GM18861 (cell line): ENCODE measurements around the gene NMT1.
A peak's percentile ranks its signal among the peaks of the same experiment; 100 is the strongest.

Experiments
- ATAC-seq: cut with Tn5 transposase; IDR thresholded peaks from one replicate; pipeline ENCODE4 v1.9.1; 2021; ENCODE audit not compliant: unreplicated experiment

NMT1 gene

GRCh38 chr17:45060797-45061605 is at the start of gene NMT1:
Gene NMT1, plus strand, starts transcription at chr17:45061317. Its CDS starts 13 bp downstream, at chr17:45061330.
- ATAC-seq = peak; percentile 84

GRCh38 chr17:45011767-45012166 is 49.4 kb upstream of the NMT1 start:
- no peak for ATAC-seq

- no peak for ATAC-seq
Observed at GRCh38 chr17:45013021-45013997, 47.8 kb upstream of the NMT1 start.

DNA sequence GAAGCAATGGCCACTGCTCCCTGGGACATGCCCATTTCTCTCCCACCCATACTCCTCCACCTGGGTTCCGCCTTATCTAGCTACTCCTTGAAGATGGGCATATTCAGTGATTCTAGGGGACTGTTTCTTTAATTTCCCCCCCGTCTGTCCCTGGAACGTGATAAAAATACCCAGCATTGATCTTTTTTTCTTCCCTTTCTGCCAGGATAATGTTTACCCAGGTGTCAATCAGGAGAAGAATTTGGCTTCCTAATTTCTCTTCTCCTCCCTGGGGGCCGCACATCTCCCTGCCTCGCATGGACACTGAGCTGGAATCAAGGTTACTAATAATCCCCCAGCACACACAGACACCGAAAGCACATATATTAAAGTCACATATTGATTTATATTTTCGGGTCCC is 44.9 kb upstream of the NMT1 start:
- no peak for ATAC-seq

DNA sequence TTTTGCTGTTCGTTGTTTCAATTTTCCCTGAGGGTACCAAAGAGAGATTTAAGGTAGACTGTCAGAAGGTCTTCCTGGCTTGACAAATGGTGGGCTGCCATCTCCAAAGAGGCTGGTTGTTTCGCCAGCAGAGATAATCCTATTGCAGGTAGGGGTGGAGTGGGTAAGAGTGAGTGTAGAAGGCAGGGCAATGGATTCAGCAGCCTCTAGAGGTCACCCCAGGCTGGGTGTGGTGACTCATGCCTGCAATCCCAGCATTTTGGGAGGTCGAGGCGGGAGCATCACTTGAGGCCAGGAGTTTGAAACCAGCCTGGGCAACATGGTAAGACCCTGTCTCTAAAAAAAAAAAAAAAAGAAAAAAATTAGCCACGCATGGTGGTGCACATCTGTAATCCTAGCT is 44.3 kb upstream of the NMT1 start:
- ATAC-seq = no peak

- ATAC-seq = no peak
Observed at GRCh38 chr17:45018514-45018847, 42.6 kb upstream of the NMT1 start.

DNA sequence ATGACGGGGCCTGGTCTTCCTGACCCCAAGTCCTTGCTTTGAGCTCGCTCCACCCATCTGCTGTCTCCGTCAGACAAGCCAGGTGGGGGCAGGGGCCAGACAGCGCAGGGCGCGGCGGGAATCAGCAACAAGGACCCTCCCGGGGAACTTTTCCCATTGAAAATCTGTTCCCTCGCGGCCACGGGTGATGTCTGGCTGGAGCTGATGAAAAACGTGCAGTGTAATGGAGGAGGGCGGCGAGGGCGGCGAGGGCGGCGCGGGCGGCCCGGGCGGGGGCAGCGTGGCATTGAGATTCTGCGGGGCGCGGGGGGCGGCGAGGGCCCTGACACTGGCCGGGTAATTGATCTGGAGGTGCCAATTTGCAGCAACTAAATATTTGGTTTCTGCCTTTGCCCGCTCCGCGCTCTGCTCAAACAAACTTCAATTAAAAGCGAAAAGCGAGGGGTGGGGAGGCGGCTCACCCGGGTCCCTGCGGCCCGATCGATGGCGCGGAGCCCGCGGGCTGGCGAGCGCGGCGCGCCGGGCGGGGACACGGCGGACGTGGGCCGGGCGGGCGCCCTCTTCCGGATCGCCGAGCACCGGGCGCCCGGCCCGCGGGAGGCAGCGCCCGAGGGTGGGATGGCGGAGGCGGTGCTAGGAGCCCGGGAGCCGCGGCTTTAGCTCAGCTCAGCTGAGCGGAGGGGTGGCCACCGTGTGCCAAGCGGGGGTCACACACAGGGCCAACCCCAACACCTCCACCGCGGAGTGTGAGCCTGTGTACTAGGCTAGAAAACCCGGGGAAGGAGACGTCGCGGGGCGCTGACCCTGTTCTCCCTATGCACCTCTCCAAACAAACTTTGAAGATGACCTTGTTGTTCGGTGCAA is 42.0 kb upstream of the NMT1 start:
- no peak for ATAC-seq

GRCh38 chr17:45020354-45021138 is 40.6 kb upstream of the NMT1 start:
- ATAC-seq = no peak

DNA sequence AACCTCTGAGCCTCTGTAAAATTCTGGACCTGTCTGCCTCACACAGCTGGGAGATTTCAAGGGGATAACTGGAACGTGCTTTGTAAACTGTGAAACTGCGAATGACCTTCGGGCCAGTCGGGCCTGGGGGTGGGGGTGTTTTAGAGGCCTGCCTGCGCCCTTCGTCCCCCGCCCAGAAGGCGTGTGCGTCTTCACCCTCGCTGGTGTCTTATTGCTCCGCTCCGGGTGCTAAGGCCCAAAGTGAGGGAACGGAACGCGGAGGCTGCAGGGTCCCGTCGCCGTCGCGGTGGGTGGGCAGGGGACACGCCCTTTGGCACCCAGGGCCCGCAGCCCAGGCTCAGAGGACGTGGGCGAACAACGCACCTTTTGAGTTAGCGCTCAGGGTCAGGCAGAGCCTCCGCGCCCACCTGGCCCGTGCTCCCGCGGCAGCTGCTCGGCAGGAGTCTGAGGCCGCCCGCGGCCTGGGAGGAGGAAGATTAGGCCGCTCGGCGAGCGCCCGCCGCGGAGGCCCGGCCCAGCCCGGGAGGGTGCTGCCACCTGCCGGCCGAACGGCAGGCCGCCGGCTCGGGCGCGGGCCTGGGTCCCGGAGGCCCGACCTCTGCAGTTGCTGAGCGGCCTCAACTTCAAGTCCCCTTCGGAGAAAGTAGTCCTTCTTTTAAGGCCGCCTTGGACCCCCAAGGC is 39.4 kb upstream of the NMT1 start:
- ATAC-seq = peak; percentile 40

DNA sequence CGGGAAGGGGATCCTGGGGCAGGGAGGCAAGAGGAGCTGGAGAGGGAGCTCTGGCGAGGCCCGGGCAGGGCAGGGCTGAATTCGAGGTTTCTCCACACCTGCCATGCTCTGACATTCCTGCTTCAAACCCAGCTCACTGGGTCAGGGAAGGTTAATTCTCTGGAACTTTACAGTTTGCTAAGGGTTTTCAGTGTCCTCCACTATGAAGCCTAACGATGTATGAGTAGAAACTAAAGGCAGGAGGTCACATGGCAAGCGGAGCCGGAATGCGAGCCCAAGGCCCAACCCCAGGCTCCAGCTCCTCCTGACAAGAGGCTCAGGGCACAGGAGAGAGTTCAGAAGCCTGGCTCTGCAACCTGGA is 38.8 kb upstream of the NMT1 start:
- ATAC-seq = peak; percentile 10

GRCh38 chr17:45022655-45023339 is 38.3 kb upstream of the NMT1 start:
- ATAC-seq = peak; percentile 43

GRCh38 chr17:45029096-45029495 is 32.0 kb upstream of the NMT1 start:
- no peak for ATAC-seq

DNA sequence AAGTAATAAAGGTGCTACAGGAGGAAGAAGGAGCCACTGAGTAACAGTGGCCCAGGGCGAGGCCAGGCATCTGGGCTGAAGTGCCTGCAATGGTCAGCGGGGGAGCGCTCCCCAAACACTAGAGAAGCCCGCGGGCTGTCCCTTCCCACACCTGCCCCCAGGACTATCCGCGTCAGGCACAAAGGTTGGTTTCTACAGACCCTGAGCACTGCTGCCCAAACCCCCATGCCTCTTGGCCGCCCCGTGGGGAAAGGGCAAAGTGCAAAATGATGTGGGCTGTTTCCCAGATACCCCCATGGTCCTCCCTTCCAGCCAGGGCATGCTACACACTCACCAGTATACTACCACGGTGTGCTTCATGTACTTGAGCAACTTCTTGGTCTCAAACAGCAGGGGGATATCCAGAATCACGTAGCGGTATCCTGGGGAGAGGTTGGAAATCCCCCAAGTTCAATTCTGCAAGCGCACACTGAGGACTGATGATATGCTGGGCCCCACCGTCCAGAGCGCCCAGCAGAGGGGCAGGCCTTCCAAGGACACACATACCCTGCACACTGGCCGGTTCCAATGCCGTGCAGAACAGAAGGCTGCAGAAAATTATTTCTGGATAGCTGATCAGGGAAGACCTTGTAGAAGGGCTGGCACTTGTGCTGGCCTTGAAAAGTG is 31.2 kb upstream of the NMT1 start:
- ATAC-seq = no peak

DNA sequence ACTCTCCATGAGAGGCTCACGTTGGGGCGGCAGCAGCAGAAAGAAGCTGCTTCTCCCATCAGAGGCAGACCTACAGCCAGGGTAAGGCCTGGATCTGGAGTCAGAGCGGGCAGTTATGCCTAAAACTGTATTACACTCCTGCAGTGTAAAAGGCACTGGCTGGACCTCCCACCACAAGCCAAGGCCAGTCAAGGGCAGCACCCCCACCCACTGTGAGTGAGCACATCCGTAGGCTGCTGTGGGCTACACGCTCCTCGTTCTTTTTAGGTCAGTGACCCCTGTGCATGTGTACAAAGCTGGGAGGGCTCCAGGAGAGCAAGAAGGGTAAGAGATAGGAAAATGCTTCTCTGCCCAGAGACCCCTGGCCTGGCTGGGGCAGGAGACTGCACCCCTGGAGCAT is 30.4 kb upstream of the NMT1 start:
- no peak for ATAC-seq

- no peak for ATAC-seq
Observed at GRCh38 chr17:45031231-45032173, 29.6 kb upstream of the NMT1 start.

DNA sequence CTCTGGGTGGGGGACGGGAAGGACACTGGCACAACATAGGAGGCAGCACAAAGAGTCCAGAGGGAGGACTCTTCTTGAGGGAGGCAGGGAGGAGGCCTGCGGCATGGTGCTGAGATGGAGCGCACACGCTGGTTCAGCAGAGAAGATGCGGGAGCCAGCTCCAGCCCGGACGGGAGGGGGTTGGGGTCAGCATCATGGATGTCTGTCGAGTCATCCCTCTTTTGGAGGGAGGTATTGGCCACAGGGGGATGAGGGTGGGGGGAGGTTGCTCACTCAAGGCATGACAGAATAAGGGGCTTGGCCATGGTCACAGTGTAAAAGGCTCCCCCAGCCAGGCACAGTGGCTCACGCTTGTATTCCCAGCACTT is 29.0 kb upstream of the NMT1 start:
- ATAC-seq = no peak

GRCh38 chr17:45034599-45034998 is 26.5 kb upstream of the NMT1 start:
- no peak for ATAC-seq

DNA sequence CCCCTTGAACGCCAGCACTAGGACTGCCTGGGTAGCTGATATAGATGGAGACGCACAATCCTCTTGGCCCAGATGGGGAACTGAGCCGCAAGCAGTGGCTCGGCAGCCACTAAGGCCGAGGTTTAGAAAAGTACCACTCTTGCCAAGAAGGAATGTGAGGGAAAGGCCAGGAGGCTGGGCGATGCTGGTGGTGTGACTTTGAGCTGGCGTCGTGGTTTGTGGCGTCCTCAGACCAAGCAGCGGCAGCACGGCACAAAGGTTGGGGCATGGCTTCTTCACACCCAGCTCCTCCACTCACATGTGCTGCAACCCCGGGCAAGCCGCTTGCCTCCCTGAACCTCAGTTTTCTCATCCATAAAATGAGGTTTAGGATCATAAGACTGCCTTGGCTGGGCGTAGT is 25.3 kb upstream of the NMT1 start:
- no peak for ATAC-seq
